Stimulated activated naive CD4-positive, alpha-beta T cell (primary cell): Measurements from ENCODE around the gene TTC21B.

Experiments used
- DNase-seq, 6 experiments: peaks; one replicate each; lab custom pipeline; 2025; lab: John Stamatoyannopoulos, UW

Gene TTC21B

DNA sequence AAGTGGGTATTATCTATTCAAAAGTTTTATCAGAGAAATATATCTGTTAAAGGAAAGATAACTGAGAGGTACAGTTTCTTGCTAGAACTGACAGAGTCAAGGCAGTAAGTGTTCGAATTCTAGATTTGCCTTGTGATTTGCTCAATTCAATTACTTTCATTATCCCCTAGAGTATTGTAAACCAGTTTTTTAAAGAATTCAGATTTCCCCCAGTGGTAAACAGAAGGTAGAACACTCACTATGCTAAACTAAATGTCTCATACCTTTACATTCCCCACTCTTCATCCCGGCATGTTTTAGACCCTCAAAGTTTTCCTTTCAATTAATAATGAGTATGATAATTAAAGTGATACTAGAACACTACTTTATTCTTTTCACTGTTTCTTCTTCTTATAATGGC is 28.6 kb downstream of the TTC21B start:
- DNase-seq: no peak

DNA sequence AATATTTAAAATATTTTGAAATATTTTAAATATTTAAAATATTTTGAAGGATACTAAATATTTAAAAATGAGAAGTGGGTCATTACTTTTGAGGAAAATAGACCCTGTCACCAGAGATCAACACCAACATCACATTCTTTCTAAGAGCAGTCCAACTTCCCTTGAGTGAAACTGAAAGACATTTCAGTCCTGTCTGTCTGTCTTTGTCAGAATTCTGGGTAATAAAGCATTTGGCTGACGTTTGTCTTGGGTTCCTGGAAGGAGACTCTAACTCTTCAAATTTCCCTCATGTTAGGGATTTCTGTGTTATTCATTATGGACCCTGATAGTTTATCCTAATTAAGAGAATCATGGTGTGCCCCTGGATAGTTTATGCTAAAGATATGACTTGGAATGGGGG is 32.8 kb downstream of the TTC21B start:
- DNase-seq: no peak

DNA sequence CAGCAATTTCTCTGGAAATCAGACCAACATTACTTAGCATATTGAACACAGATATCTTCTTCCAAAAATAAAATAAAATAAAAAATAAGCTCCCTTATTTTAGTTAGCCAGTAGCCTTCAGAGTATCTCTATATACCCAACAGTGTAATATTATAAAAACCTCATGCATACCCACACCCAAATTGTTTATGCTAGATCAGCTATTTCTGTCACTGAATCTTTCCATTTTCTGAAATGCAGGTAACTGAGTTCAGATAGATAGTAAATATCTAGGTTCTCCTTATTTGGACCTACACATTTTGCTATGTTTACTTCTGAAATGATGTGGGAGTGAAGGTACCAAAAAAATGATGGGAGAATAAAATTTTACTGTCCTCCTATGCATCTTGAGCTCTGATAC is 39.9 kb downstream of the TTC21B start:
- DNase-seq: no peak

DNA sequence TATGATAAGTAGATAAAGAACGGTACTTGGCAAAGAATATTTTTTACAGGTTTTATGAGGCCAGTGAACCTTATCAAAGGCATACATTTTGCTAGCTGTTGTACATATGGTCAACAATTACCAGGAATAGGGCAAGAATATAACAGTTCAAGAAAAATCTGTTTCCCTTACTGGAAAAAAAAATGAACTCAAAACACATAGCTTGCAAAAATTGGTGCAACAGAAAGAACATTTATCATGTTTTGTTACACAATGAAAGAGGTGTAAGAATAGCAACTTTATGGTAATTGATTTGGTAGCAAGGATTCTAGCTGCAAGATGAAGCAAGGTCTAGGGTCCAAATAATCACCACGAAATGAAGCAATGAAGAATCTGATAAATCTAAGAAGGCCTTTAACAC is 41.6 kb downstream of the TTC21B start:
- DNase-seq: no peak

DNA sequence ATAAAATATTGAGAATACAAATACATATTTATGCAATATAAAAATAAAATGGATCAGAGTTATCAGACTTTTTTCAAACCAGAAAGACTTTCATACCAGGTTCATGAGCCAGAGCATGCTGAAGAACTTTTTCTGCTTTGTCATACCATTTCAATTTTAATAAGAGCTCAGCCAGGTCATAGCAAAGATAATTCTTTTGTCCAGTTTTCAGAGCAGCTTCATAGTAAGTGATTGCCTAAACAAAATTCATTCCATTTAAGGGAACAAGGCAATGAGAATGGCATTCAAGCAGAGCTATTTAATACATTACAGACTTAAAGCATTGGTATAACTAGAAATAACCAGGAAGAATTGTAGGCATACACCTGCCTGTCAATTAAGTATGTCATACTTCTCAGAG is 42.3 kb downstream of the TTC21B start:
- no peak for DNase-seq

DNA sequence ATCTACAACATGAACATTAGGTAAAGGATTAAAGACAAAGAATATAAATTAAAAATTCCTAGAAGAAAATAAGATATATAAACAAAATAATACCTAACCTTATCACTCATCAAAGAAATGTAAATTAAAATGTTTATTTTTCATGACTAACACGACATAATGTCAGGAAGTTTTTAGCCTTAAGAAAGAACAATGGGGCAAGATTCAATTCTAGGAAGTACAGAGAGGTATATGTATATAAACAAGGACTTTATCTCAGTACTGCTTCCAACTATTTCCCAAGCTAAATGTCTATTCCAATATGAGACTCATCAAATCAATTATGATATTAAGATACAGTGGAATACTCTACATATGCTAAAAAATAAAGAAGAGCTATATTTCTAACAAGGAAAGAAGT is 44.1 kb downstream of the TTC21B start:
- no peak for DNase-seq

DNA sequence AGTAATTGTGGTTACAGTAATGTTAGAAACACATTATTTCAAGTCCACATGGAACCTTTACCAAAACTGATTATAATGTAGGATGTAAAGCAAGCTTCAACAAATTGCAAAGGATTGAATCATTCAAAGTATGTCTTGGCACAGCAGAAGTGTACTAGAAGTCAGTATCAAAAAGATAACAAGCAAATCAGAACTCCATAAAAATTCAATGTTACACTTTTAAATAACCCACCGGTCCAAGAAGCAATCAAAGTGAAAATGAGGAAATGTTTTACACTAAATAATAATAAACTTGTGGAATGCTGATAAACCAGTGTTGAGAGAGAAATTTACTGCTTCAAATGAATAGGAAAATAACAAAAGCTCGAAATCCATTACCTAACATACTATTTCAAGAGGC is 47.7 kb downstream of the TTC21B start:
- DNase-seq: no peak

DNA sequence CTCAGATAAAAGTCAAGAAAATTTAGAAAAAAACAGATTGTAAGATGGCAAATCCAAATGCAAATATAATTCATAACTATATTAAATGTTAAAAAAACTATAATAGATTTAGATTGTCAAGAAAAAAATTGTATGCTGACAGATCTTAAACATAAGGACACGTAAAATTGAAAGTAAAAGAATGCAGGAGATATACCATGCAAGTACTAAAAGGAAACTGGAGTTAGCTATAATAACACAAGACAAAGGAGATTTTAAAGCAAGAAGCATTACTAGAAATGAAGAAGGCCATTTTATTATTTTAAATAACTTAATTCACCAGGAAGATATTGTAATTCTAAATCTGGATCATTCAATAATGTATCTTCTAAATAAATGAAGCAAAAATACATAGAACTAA is 48.3 kb downstream of the TTC21B start:
- DNase-seq: no peak

DNA sequence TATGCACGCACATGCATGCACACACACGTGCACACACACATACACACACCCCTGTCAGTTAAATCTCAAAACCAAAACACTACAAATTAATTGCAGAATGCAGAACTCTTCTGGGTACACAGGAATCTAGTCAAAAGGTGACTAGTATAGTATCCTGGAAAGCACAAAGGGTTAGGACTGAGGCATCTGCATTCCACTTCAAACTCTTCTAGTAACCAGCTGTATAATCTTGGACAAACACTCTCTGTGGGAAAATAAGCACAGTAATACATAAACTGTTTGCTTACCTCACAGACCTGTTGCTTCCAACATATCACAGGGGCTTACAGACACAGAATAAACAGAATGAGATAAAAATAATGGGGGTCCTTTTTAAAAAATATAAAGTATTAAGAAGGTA is 49.1 kb downstream of the TTC21B start:
- no peak for DNase-seq

DNA sequence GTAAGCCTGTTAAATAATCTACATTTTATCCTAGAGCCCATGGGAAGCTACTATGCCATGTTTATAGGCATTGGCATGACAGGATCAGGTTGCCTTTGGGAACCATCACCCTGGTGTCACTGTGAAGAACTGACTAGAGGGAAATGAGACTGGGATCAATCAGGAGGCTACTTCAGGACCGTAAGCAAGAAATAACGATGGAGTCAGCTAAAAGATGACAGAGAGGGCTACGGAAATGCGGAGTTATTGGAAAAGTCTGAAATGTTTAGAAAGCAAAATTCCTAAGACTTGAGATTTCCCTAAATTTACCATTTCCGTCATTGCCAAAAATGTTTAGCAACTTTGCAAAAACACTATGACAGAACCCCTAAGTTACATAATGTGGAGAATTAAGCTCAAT is 50.2 kb downstream of the TTC21B start:
- no peak for DNase-seq

DNA sequence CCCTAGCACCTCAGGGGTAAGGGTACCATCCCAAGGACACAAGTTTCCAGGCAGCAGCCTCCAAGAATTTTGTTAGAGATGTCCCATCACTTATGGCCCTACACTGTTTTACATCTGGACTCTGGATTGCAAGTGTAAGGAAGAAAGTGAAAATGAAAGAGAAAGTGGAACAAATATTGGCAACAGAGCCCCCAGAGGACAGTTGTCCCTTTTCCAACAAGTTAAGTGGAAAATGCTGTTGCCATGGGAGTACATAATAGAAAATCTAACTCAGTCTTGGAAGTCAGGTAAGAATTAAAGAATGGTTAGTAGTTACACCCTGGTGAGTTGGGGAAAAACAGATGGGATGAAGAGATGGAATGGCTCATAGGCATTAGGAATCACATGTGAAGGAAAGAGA is 50.6 kb downstream of the TTC21B start:
- peak in 2 of 6 experiments; percentile 2 to 3 for DNase-seq

DNA sequence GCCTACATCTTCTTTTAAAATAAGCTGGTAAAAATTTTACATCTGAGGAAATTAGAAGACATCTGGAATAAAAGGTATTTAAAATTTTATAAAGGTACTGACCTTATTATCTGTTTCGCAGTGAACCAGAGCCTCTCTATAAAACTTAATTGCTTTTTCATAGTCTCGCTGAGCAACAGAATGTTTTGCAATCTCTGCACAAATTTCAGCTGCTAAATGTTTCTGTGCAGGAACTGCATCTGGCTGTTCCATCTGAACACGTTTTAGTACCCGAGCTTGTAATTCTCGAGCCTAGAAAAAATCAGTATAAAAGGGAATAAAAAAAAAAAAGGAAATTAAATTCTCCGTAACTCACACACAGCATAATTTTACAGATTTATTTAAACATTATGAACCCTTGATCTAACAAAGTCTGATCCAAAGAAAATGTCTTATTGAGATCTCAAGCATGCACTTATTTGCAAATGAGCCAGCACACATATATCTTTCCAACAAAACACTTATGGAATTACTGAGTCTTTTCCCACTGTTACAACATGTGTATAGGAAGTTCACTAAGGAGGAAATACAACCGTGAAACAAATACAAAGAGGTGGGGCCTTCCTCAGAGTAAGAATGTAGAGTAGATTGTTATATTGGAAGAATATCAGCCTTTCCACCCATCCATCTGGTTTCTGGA is 51.8 kb downstream of the TTC21B start:
- DNase-seq: no peak

DNA sequence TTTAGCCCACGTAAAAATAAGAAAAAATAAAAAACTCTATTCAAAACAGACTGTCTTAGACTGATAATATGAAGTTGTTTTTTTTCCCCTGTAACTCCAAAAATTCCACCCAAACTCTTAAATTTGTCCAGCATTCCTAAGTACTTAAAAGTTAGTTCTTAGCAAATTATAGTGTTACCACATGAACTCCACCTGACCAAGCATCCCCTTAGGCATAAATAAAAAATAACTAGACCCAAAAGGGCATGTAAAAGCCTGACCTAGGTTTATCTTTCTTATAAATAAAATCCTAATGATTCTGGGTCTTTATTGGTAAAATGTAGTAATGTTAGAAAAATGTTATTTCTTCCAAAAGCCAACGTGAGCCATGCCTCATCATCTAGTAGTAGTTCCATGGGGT is 54.3 kb downstream of the TTC21B start:
- DNase-seq: no peak

DNA sequence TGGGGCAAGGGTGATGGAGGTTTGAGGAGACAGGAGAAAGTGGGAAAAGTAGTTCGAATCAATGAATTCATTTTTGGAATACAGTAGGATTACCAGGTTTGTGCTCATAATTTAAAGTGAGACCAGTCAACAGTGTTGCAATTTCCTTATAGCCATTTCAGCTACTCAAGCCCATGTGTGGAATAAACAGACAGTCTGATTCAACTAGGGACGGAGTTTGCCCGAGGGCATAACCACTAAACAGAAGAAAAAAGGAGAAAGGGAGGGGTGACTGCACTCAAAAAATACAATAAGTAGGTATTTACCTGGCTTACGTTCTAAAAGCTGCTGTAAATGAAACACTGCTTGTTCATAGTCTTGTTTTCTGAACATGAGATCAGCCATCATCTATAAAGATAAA is 55.2 kb downstream of the TTC21B start:
- no peak for DNase-seq

DNA sequence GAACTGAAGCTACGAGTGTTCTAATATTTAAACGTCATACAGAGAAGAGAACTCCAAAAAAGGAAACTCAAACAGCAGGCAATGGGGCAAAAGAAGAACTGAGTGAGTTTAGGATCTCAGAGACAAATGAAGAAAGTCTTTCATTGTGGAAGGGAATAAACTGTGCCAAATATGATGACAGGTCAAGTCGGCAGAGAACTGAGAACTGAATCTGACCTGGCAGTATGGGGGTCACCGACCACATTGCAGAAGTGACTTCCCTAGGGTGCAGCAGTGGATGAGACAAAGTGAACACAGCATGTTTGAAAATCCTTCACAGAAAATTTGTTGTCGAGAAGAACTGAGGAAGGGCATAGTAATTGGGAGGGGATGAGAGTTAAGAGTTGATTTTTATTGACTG is 55.9 kb downstream of the TTC21B start:
- no peak for DNase-seq

DNA sequence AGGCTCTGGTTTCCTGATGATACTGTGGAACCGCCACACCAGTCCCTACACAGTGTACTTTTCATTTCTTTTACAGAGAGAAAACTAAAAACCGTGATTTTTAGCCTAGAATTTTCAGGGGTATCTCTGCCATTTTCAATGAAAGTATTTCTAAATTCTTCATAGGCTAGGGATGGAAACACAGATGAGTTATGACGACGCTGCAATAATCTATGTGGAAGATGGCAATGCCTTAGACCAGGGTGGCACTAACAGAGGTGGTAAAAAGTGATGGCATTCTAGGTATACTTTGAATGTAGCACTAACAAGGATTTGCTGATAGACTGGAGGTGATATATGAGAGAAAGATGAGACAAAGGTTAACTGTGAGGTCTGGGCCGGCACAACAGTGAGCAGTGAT is 56.5 kb downstream of the TTC21B start:
- no peak for DNase-seq

DNA sequence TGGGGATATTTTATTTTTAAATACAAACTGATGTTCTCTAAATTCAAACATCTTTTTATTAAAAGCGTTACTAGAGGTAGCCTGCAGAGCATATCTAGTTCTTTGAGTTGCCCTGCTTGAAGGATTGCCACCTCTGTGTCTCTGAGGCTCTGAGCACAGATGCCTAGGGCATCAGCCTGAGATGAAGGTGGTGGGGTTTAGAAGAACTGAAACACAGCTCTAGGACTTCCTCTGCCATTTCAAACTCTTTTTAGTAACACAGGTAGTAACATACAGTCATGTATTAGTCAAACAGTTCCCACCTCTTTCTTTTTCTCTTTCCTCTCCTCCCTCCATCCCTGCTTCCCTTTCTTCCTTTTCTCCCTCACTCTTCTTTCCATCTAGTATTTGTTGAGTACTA is 57.6 kb downstream of the TTC21B start:
- DNase-seq: no peak

DNA sequence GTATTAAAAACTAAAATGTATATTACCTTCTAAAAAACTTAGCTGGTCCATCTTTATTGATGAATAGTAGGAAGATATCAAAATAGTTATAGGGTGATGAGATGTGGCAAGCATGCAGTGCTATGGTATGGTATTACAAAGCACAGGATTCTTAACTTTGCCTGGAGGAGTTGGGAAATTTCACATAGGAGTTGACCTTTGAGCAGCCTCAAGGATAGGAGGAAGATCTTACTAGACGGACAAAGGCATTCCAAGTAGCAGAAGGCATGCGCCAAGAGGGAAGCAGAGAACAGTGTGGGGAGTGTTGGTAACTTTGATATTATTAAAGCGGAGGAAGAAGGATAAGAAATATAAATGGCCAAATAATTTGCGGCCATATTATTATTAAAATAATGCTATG is 60.0 kb downstream of the TTC21B start:
- no peak for DNase-seq

DNA sequence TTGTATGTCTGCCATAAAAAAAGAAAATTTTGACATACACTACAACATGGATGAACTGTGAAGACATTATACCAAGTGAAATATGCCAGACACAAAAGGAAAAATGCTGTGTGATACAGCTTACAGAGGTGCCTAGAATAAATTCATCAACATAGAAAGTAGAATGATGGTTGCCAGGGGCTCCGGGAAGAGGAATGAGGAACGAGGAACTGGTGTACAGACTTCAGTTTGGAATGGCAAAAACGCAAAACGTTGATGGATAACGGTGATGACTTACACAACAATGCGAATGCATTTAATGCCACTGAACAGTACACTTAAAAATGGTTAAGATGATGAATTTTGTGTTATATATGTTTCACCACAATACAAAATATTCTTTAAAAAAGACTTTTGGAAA is 61.0 kb downstream of the TTC21B start:
- no peak for DNase-seq

DNA sequence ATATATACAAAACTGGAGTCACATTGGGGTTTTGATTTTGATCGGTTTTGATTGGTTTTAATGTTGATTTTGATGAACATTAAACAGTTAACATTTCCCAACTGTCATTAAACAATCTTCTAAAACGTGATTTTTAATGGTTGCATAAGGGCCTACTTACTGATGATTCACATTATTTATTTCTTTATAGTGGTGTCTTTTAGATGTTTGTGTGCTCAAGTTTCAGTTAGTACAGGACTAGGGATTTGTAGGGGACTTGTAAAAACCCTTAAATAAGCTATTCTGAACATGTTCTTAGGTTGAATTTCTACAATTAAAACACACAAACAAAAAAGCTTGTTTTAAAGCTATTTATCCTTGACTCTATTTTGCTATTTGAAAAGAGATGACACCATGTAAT is 61.6 kb downstream of the TTC21B start:
- DNase-seq: no peak

DNA sequence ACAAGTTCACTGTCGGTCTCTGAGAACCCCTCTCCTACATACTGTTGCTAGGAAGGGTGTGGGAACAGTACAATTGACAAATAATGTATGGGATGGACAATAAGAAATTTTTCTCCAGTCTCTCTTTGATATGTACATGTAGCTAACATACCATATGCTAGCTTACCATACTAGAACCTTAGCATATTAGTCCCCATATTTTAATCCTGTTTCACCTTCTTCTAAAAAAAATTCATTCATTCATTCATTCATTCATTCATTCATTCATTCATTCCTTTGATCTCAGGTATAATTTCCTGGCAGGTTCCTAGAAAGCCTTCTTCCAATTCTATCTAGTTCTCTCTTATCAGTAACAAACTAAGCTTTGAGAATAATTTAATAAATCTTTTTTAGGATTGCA is 62.2 kb downstream of the TTC21B start:
- DNase-seq: no peak

DNA sequence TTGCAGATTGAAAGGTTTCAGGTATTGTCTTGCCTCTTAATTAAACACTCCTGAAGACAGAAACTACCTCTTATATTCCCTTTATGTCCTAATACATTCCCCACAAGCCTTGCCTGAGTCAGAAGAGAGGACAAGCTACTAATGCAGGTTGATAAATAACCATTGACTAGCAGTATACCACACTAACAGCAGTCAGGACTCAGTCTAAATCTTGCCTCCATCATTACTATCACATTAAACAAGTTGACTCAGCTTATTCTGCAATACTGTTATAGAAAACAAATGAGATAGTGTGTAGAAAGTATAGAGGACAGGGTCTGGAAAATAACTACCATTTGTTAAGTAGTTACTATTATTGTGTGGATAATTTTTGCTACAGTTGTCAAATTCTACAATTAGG is 63.8 kb downstream of the TTC21B start:
- DNase-seq: no peak

DNA sequence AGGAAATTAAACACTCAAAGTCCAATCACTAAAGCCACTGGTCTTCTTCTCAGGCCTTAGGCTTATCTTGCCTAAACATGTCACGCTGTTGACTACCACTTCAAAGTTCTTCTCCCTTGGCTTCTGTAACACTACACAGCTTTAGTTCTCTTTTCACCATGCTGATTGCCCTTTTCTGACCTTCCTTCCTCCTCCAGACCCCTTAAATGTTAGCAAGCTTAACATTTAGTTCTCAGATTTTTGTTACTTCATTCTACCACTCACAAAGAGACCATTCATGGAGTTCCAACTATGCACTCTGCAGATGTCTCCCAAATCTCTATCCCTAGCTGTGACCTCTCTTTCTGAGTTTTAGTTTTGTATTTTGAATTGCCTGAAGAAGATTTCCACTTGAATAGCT is 64.4 kb downstream of the TTC21B start:
- DNase-seq: no peak

DNA sequence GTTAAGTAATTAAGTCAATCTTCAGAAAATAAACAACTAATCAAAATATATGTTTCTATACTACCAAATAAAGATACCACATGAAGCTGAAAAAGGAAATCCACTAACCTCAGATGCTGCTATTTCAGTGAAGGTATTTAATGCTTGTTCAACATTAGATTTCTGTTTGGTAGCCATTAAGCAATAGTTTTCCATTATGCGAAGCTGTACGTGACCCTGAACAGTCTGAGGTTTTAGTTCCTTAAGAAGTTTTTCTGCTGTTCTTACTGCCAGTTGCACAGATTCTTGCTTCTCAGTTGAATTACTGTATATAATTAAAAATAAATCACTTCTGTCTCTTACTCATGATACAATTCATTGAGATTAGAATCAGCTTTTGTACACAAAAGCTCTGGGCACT is 65.4 kb downstream of the TTC21B start:
- DNase-seq: no peak
